HepG2 (cell line): ENCODE measurements around the gene SPINT4. TPM values are rescaled to one million over a fixed set of nuclear protein-coding genes. Genes with fewer than 3 reads are reported as not detected.

Experiments used
- ATAC-seq: fragments of 200-7000 bp; cut with Tn5 transposase; 3 replicates; pipeline ENCODE4 v1.9.1; 2020; ENCODE audit warnings: mild to moderate bottlenecking, moderate library complexity
- BruUV-seq: library from RNA; stranded (reverse); fragments of 400-500 nt; replicated peaks from 2 replicates; lab custom pipeline; 2021; lab: Mats Ljungman, UMichigan
- CTCF ChIA-PET: fragments of 300-600 bp; formaldehyde crosslinking; extraction: SDS; loops from one replicate; lab custom pipeline; 2021; ENCODE audit warnings: low total read pairs, inconsistent platforms, low intra/inter-chr PET ratio; lab: Yijun Ruan, JAX
- POLR2A ChIA-PET: fragments of 350-600 bp; sonication (Branson Sonifier 250); formaldehyde crosslinking; loops from one replicate; lab custom pipeline; 2020; ENCODE audit warnings: antibody characterized with exemption, inconsistent platforms; lab: Yijun Ruan, JAX
- DNase-seq: peaks from one replicate; pipeline ENCODE4 v3.0.0-alpha.2; 2015; ENCODE audit warnings: low spot score
- FAIRE-seq: peaks from 3 replicates; lab custom pipeline; 2011; peaks lifted over from hg19 to GRCh38; lab: Jason Lieb, UNC
- H2AFZ ChIP-seq: one replicate; pipeline ENCODE4 v1.6.1; 2011; ENCODE audit warnings: low read length, inconsistent platforms
- H3K27ac ChIP-seq: fragments of 300-600 bp; 3 replicates; pipeline ENCODE4 v1.8.0; 2011; ENCODE audit warnings: mixed run types, mild to moderate bottlenecking, mixed read lengths, low read length, inconsistent platforms; ENCODE audit not compliant: insufficient read depth; ENCODE audit errors: extremely low read length
- H3K27me3 ChIP-seq, 2 experiments: fragments of 200-600 bp in 1 of 2; 2 replicates in 1 of 2; 3 replicates in 1 of 2; pipeline versions ENCODE4 v1.6.0 to v1.8.0; 2011; ENCODE audit warnings: low read length in 2 of 2, mild to moderate bottlenecking in 2 of 2, moderate library complexity in 2 of 2, inconsistent platforms in 1 of 2; ENCODE audit not compliant: insufficient read depth in 2 of 2, control insufficient read depth in 1 of 2
- H3K36me3 ChIP-seq, 2 experiments: fragments of 200-600 bp in 1 of 2; replicated peaks in 1 of 2; 2 replicates in 1 of 2; 3 replicates in 1 of 2; pipeline versions ENCODE4 v1.5.1 to v1.8.0; 2011; ENCODE audit warnings: low read length in 2 of 2, inconsistent platforms in 1 of 2; ENCODE audit not compliant: insufficient read depth in 2 of 2, control insufficient read depth in 1 of 2
- H3K4me1 ChIP-seq: 2 replicates; pipeline ENCODE4 v1.5.1; 2012; ENCODE audit warnings: low read length, inconsistent platforms; ENCODE audit not compliant: insufficient read depth
- H3K4me2 ChIP-seq: 2 replicates; pipeline ENCODE4 v1.6.0; 2011; ENCODE audit warnings: low read depth, low read length, inconsistent platforms
- H3K4me3 ChIP-seq, 3 experiments: fragments of 200-600 bp in 1 of 3; sonication (generic), shearing (Covaris generic) in 1 of 3; replicated peaks in 1 of 3; 2 replicates each; pipeline ENCODE4 v1.5.1; 2011 to 2016; ENCODE audit warnings: low read length in 3 of 3, inconsistent platforms in 2 of 3, low read depth in 2 of 3, mild to moderate bottlenecking in 2 of 3, control low read depth in 1 of 3, mixed read lengths in 1 of 3; ENCODE audit not compliant: insufficient read depth in 1 of 3
- H3K79me2 ChIP-seq: one replicate; pipeline ENCODE4 v1.6.1; 2011; ENCODE audit warnings: low read length, inconsistent platforms; ENCODE audit not compliant: insufficient read depth
- H3K9ac ChIP-seq: 2 replicates; pipeline ENCODE4 v1.6.0; 2011; ENCODE audit warnings: mild to moderate bottlenecking, low read depth, low read length, inconsistent platforms; ENCODE audit not compliant: insufficient read depth
- H3K9me3 ChIP-seq: 2 replicates; pipeline ENCODE4 v1.5.1; 2012; ENCODE audit warnings: mild to moderate bottlenecking, low read length
- H4K20me1 ChIP-seq: 2 replicates; pipeline ENCODE4 v1.6.0; 2011; ENCODE audit warnings: inconsistent platforms, mild to moderate bottlenecking, low read length, moderate library complexity; ENCODE audit not compliant: insufficient read depth
- FOXA3 ChIP-seq: IDR thresholded peaks from 2 replicates; pipeline ENCODE4 v1.6.1; 2016; ENCODE audit warnings: missing genetic modification reagents, missing compliant biosample characterization
- SNRNP70 ChIP-seq: fragments of 200-400 bp; formaldehyde crosslinking; IDR thresholded peaks from 2 replicates; pipeline ENCODE4 v1.6.1; 2017; ENCODE audit warnings: mild to moderate bottlenecking, low read depth, low read length, moderate library complexity
- SRSF9 ChIP-seq: fragments of 200-400 bp; formaldehyde crosslinking; IDR thresholded peaks from 2 replicates; pipeline ENCODE4 v1.6.1; 2018; ENCODE audit warnings: borderline replicate concordance, mild to moderate bottlenecking, low read depth, low read length; ENCODE audit not compliant: insufficient read depth, poor library complexity, severe bottlenecking
- ZBTB43 ChIP-seq: sonication (generic); formaldehyde crosslinking; conservative IDR thresholded peaks from 2 replicates; pipeline ENCODE4 v1.4.0; 2020; ENCODE audit warnings: missing genetic modification reagents
- ZNF713 ChIP-seq: sonication (generic); formaldehyde crosslinking; IDR thresholded peaks from 2 replicates; pipeline ENCODE4 v1.4.0; 2020; ENCODE audit warnings: mild to moderate bottlenecking, missing genetic modification reagents
- WGBS: methylation state at CpG from one replicate; pipeline ENCODE4 v1.1.6; 2017; ENCODE audit warnings: low lambda C conversion rate; 5-methylcytosine and 5-hydroxymethylcytosine counted together
- in situ Hi-C: cut with HindIII; loops from 2 replicates; pipeline ENCODE4 v1.10.0; 2017; ENCODE audit warnings: low pct_unique_long_range_greater_than_20kb; ENCODE audit not compliant: extremely low pct_ligation_motif_present
- intact Hi-C: fragments of 100-400 bp; cut with micrococcal nuclease; formaldehyde crosslinking; loops from one replicate; pipeline ENCODE4 v1.10.0; 2022; ENCODE audit not compliant: unreplicated experiment
- polyA plus RNA-seq, 8 experiments: library from polyadenylated mRNA; depleted of rRNA in 3 of 8; stranded (reverse) in 7 of 8; unstranded in 1 of 8; fragments of >200 nt; fragmentation: Illumina TruSeq in 4 of 8; extraction: Trizol in 4 of 8; gene quantifications; 2 replicates each; pipeline versions ENCODE4 v1.2.1 to v1.2.3, GENCODE V29; 2011 to 2016; ENCODE audit warnings: low read depth in 4 of 8, missing spikeins in 1 of 8, mixed read lengths in 1 of 8; ENCODE audit not compliant: insufficient read depth in 1 of 8
- total RNA-seq, 5 experiments: library from RNA; depleted of rRNA; stranded (reverse); fragments of >200 nt; fragmentation: Illumina TruSeq; extraction: Trizol; gene quantifications; 2 replicates each; pipeline ENCODE4 v1.2.3, GENCODE V29; 2016; ENCODE audit warnings: low read depth in 1 of 5
- TF ChIP-seq, protein P1 (sequence below): sonication (generic); formaldehyde crosslinking; conservative IDR thresholded peaks from 2 replicates; pipeline ENCODE4 v1.4.0; 2020; ENCODE audit warnings: missing genetic modification reagents
- TF ChIP-seq, protein P2 (sequence below): sonication (generic); formaldehyde crosslinking; IDR thresholded peaks from 2 replicates; pipeline ENCODE4 v1.5.0; 2020; ENCODE audit warnings: missing genetic modification reagents
- TF ChIP-seq, protein P3 (sequence below): sonication (generic); formaldehyde crosslinking; IDR thresholded peaks from 2 replicates; pipeline ENCODE4 v1.5.0; 2020; ENCODE audit warnings: missing genetic modification reagents, mild to moderate bottlenecking, borderline replicate concordance
- TF ChIP-seq, protein P4 (sequence below): sonication (generic); formaldehyde crosslinking; IDR thresholded peaks from 2 replicates; pipeline ENCODE4 v1.5.0; 2020; ENCODE audit warnings: mild to moderate bottlenecking, missing genetic modification reagents

The SPINT4 gene
- total and polyA plus RNA-seq, 2 of the 13 experiments (the other 11 are each of a cell fraction or from before 2014, with no cell fraction given), result not detected

DNA sequence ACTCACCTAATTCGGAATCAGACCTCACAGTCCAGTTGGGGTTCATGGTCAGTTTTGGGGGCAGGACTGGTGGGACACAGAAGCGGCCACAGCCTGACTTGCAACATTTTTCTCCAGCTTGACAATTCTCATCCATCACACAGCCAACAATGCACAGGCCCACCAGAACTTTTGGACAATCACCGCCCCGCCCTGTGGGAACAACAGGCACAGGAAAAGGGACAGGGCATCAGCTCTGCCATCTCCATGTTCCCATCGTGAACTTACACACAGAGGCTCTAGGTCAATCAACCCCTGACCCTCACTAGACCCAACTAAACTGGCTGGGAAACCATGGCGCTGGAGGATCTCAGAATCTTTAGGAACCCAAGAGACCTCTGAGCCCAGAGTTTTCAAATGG, 53.3 kb downstream of the SPINT4 start:
- intact Hi-C loops (no loop called here), in situ Hi-C loops (loop anchor here (25.0 kb wide), 1 partner anchor 587 kb away; no protein-coding TSS in a partner anchor)
- Histone ChIP-seq H3K4me1 (peaks cover 15% of the 10 kb centered on the region), H3K4me2 (no peak overlapping the region), H3K9me3 (no peaks in the 10 kb centered on the region), H4K20me1 (no peaks in the 10 kb centered on the region), H2AFZ (no peak overlapping the region), H3K27me3 (peaks cover 2 to 15% of the 10 kb centered on the region in 2 experiments; a peak in 4 of 5 replicates), H3K36me3 (no peaks in the 10 kb centered on the region), H3K9ac (no peak overlapping the region), H3K4me3 (no peak overlapping the region)
- DNase-seq (no peak), FAIRE-seq (no peak)
- ChIA-PET CTCF (no interaction called here), POLR2A (no interaction called here)
- 26% methylated on average over 6 of the region's 6 CpGs for WGBS
- BruUV-seq, result no TSS peak
- TF ChIP-seq SRSF9 (no peak), ZNF713 (CRISPR knock-in tag) (no peak), SNRNP70 (no peak), FOXA3 (CRISPR knock-in tag) (no peak), ZBTB43 (CRISPR knock-in tag) (no peak)
- TF ChIP-seq, protein P1, sequence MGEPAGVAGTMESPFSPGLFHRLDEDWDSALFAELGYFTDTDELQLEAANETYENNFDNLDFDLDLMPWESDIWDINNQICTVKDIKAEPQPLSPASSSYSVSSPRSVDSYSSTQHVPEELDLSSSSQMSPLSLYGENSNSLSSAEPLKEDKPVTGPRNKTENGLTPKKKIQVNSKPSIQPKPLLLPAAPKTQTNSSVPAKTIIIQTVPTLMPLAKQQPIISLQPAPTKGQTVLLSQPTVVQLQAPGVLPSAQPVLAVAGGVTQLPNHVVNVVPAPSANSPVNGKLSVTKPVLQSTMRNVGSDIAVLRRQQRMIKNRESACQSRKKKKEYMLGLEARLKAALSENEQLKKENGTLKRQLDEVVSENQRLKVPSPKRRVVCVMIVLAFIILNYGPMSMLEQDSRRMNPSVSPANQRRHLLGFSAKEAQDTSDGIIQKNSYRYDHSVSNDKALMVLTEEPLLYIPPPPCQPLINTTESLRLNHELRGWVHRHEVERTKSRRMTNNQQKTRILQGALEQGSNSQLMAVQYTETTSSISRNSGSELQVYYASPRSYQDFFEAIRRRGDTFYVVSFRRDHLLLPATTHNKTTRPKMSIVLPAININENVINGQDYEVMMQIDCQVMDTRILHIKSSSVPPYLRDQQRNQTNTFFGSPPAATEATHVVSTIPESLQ (CRISPR knock-in tag), result no peak
- TF ChIP-seq, protein P2, sequence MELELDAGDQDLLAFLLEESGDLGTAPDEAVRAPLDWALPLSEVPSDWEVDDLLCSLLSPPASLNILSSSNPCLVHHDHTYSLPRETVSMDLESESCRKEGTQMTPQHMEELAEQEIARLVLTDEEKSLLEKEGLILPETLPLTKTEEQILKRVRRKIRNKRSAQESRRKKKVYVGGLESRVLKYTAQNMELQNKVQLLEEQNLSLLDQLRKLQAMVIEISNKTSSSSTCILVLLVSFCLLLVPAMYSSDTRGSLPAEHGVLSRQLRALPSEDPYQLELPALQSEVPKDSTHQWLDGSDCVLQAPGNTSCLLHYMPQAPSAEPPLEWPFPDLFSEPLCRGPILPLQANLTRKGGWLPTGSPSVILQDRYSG (CRISPR knock-in tag), result no peak
- TF ChIP-seq, protein P3, sequence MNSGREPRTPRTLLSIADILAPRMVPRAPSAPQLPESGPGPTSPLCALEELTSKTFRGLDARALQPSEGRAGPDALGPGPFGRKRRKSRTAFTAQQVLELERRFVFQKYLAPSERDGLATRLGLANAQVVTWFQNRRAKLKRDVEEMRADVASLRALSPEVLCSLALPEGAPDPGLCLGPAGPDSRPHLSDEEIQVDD (CRISPR knock-in tag), result no peak
- TF ChIP-seq, protein P4, sequence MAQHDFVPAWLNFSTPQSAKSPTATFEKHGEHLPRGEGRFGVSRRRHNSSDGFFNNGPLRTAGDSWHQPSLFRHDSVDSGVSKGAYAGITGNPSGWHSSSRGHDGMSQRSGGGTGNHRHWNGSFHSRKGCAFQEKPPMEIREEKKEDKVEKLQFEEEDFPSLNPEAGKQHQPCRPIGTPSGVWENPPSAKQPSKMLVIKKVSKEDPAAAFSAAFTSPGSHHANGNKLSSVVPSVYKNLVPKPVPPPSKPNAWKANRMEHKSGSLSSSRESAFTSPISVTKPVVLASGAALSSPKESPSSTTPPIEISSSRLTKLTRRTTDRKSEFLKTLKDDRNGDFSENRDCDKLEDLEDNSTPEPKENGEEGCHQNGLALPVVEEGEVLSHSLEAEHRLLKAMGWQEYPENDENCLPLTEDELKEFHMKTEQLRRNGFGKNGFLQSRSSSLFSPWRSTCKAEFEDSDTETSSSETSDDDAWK (CRISPR knock-in tag), result no peak
- TF ChIP-seq, all 625 proteins: peak for 0
- H3K79me2 ChIP-seq, result no peaks in the 10 kb centered on the region
- no peak overlapping the region for H3K27ac ChIP-seq
- ATAC-seq, result no peak
